K562 (cell line): ENCODE data around the gene UBE2J2. TPM values are rescaled to one million over a fixed set of nuclear protein-coding genes. Genes with fewer than 3 reads are reported as not detected.

Experiments used
- ATAC-seq: fragments of 200-7000 bp; cut with Tn5 transposase; 3 replicates; pipeline ENCODE4 v1.9.1; 2020; ENCODE audit warnings: moderate library complexity
- BruUV-seq: library from RNA; stranded (reverse); fragments of 400-500 nt; replicated peaks from 2 replicates; lab custom pipeline; 2021; lab: Mats Ljungman, UMichigan
- CTCF ChIA-PET: fragments of 300-600 bp; formaldehyde crosslinking; extraction: SDS; loops from one replicate; lab custom pipeline; 2021; ENCODE audit warnings: low intra/inter-chr PET ratio; lab: Yijun Ruan, JAX
- POLR2A ChIA-PET: fragments of 300-600, 350-650 bp; sonication (Branson Sonifier 250); formaldehyde crosslinking; extraction: SDS; loops from one replicate; lab custom pipeline; 2021; ENCODE audit warnings: antibody characterized with exemption, inconsistent platforms; lab: Yijun Ruan, JAX
- DNase-seq, 4 experiments: peaks; one replicate each; pipeline versions ENCODE4 v3.0.0 to v3.0.0-alpha.2; 2011 to 2018; ENCODE audit warnings: low spot score in 3 of 4, mixed read lengths in 3 of 4; ENCODE audit errors: extremely low read depth in 1 of 4
- FAIRE-seq: peaks from 2 replicates; lab custom pipeline; 2011; peaks lifted over from hg19 to GRCh38; lab: Jason Lieb, UNC
- H2AFZ ChIP-seq: 2 replicates; pipeline ENCODE4 v1.6.0; 2011; ENCODE audit warnings: low read depth, low read length, control low read depth, inconsistent platforms
- H3K27ac ChIP-seq: fragments of 200-600 bp; 3 replicates; pipeline ENCODE4 v1.8.0; 2011; ENCODE audit warnings: low read depth, mild to moderate bottlenecking, control low read depth, inconsistent platforms, low read length, moderate library complexity, mixed read lengths; ENCODE audit errors: extremely low read depth
- H3K27me3 ChIP-seq, 2 experiments: fragments of 300-600 bp in 1 of 2; 2 replicates in 1 of 2; 3 replicates in 1 of 2; pipeline versions ENCODE4 v1.6.0 to v1.8.0; 2011; ENCODE audit warnings: inconsistent platforms in 2 of 2, low read length in 2 of 2, mild to moderate bottlenecking in 1 of 2, mixed read lengths in 1 of 2, moderate library complexity in 1 of 2; ENCODE audit not compliant: control insufficient read depth in 2 of 2, insufficient read depth in 2 of 2
- H3K36me3 ChIP-seq: fragments of 300-600 bp; 3 replicates; pipeline ENCODE4 v1.8.0; 2011; ENCODE audit warnings: mild to moderate bottlenecking, low read length, inconsistent platforms; ENCODE audit not compliant: control insufficient read depth, insufficient read depth
- H3K4me1 ChIP-seq, 2 experiments: fragments of 200-600 bp in 1 of 2; replicated peaks in 1 of 2; 2 replicates in 1 of 2; 3 replicates in 1 of 2; pipeline versions ENCODE4 v1.5.1 to v1.8.0; 2011; ENCODE audit warnings: inconsistent platforms in 2 of 2, low read length in 2 of 2, mild to moderate bottlenecking in 1 of 2, mixed read lengths in 1 of 2, moderate library complexity in 1 of 2; ENCODE audit not compliant: control insufficient read depth in 2 of 2, insufficient read depth in 2 of 2
- H3K4me2 ChIP-seq: 2 replicates; pipeline ENCODE4 v1.6.1; 2011; ENCODE audit warnings: low read length, control low read depth, inconsistent platforms, mixed read lengths; ENCODE audit not compliant: insufficient read depth
- H3K4me3 ChIP-seq: fragments of 200-600 bp; sonication (generic), shearing (Covaris generic); 2 replicates; pipeline ENCODE4 v1.5.1; 2016; ENCODE audit warnings: control low read depth, inconsistent platforms
- H3K79me2 ChIP-seq: fragments of 200-600 bp; 3 replicates; pipeline ENCODE4 v1.8.0; 2011; ENCODE audit warnings: low read length, inconsistent platforms; ENCODE audit not compliant: control insufficient read depth, insufficient read depth
- H3K9ac ChIP-seq, 2 experiments: 2 replicates each; pipeline versions ENCODE4 v1.6.0 to v1.6.1; 2011; ENCODE audit warnings: low read depth in 2 of 2, low read length in 2 of 2, control low read depth in 1 of 2, inconsistent platforms in 1 of 2, mild to moderate bottlenecking in 1 of 2, mixed read lengths in 1 of 2; ENCODE audit not compliant: insufficient read depth in 1 of 2
- H3K9me1 ChIP-seq: one replicate; pipeline ENCODE4 v1.6.0; 2011; ENCODE audit warnings: inconsistent platforms, mild to moderate bottlenecking, low read length, moderate library complexity; ENCODE audit not compliant: control insufficient read depth, insufficient read depth
- H3K9me3 ChIP-seq: replicated peaks from 2 replicates; pipeline ENCODE4 v1.5.1; 2011; ENCODE audit warnings: low read depth, low read length, inconsistent platforms; ENCODE audit not compliant: control insufficient read depth, insufficient read depth
- H4K20me1 ChIP-seq: replicated peaks from 2 replicates; pipeline ENCODE4 v1.6.1; 2011; ENCODE audit warnings: low read length, inconsistent platforms, mixed read lengths; ENCODE audit not compliant: control insufficient read depth, insufficient read depth
- ERF ChIP-seq: fragments of 450-650 bp; formaldehyde crosslinking; IDR thresholded peaks from 2 replicates; pipeline ENCODE4 v1.4.0; 2020; ENCODE audit warnings: mild to moderate bottlenecking, mixed read lengths
- FUS ChIP-seq: fragments of 200-400 bp; formaldehyde crosslinking; optimal IDR thresholded peaks from 2 replicates; pipeline ENCODE3; 2017; ENCODE audit warnings: low read depth, low read length
- HNRNPL ChIP-seq: fragments of 200-400 bp; formaldehyde crosslinking; IDR thresholded peaks from 2 replicates; pipeline ENCODE4 v1.6.1; 2017; ENCODE audit warnings: low read depth, mild to moderate bottlenecking, low read length
- MTA3 ChIP-seq: fragments of 450-650 bp; formaldehyde crosslinking; IDR thresholded peaks from 2 replicates; pipeline ENCODE4 v1.6.1; 2017; ENCODE audit warnings: mild to moderate bottlenecking, borderline replicate concordance
- WGBS: fragments of 100-300 bp; shearing (Covaris generic); methylation state at CpG from one replicate; pipeline ENCODE4 v1.1.6; 2016; ENCODE audit warnings: low coverage, mixed read lengths; ENCODE audit not compliant: insufficient coverage; ENCODE audit errors: missing lambda C conversion rate; 5-methylcytosine and 5-hydroxymethylcytosine counted together
- in situ Hi-C: fragments of 300-500 bp; cut with MboI; formaldehyde crosslinking; loops from 4 replicates; pipeline ENCODE4 v1.15.0; 2018; ENCODE audit warnings: inconsistent platforms, mixed read lengths
- intact Hi-C: fragments of 100-400 bp; cut with micrococcal nuclease; formaldehyde crosslinking; loops from 2 replicates; pipeline ENCODE4 v1.14.2; 2022
- polyA plus RNA-seq, 8 experiments: library from polyadenylated mRNA; depleted of rRNA in 4 of 8; stranded (reverse) in 5 of 8; unstranded in 3 of 8; fragments of >200 nt; fragmentation: Nextera tagmentation in 2 of 8; fragmentation: Illumina TruSeq in 1 of 8; extraction: Ambion mirVana in 2 of 8; extraction: Trizol in 1 of 8; gene quantifications; 2 replicates each; pipeline versions ENCODE4 v1.2.1 to v1.2.3, GENCODE V29; 2011 to 2014; ENCODE audit warnings: inconsistent platforms in 1 of 8, missing spikeins in 1 of 8
- total RNA-seq, 7 experiments: library from RNA; depleted of rRNA in 6 of 7; stranded (reverse); fragments of >200 nt in 6 of 7; fragmentation: Illumina TruSeq in 2 of 7; extraction: Trizol in 2 of 7; gene quantifications; 2 replicates each; pipeline versions ENCODE4 v1.2.1 to v1.2.3, GENCODE V29; 2011 to 2021; ENCODE audit warnings: low replicate concordance in 1 of 7
- TF ChIP-seq, protein P1 (sequence below), 2 experiments: fragments of 450-650 bp; formaldehyde crosslinking in 1 of 2; IDR thresholded peaks; 2 replicates each; pipeline versions ENCODE4 v1.4.0 to v1.6.1; 2014 to 2020; ENCODE audit warnings: mild to moderate bottlenecking in 2 of 2, borderline replicate concordance in 1 of 2, low read depth in 1 of 2
- TF ChIP-seq, protein P2 (sequence below): sonication (generic); formaldehyde crosslinking; IDR thresholded peaks from 2 replicates; pipeline ENCODE4 v1.8.1; 2023; ENCODE audit warnings: mild to moderate bottlenecking, missing genetic modification reagents

Gene UBE2J2
- total and polyA plus RNA-seq, 9 of the 15 experiments (the other 6 are each of a cell fraction or from before 2014, with no cell fraction given) = 0.93 to 112 (median 75.5) TPM

DNA sequence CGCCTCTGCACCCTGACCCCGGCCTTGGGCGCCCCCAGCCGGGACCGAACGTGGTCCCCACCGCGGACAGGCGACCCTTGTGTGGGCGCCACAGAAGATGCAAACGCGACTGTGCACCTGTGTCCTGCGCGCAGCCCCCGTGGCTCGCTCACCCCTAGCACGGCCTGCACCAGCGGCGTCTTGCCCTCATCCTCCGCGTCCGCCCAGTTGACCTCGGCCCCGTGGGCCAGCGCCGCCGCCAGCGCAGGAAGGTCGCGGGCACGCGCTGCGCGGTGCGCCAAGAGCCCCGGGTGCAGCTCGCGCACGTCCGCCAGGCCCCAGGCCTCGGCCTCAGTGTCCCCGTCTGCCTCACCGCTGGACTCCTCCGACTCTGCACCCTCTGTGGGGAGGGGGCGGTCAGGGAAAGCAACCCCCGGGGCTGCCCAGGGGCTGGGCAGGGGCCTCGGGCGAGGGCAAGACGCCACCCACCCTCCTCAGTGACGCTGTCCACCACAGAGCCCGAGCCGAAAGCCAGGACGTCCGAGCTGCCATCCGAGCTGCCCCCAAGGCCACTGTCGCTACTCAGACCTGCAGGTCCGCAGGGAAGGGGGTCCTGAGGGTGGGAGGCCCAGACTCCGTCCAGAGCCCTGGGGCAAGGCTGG lies 20.7 kb upstream of the UBE2J2 start:
- Histone ChIP-seq H3K9me1 (peaks cover 12% of the 10 kb centered on the region), H3K27me3 (peaks cover 0 to 3% of the 10 kb centered on the region in 2 experiments; a peak in 1 of 5 replicates), H3K9me3 (no peaks in the 10 kb centered on the region), H3K4me1 (peaks cover 5 to 79% of the 10 kb centered on the region in 2 experiments; a peak in 3 of 5 replicates), H3K36me3 (peaks cover 17% of the 10 kb centered on the region; the same call in 1 of the 3 replicates), H3K4me3 (peak overlapping the region; percentile 51; the same call in 1 of the 2 replicates), H3K27ac (no peak overlapping the region), H3K4me2 (peak overlapping the region; percentile 81; the same call in 1 of the 2 replicates), H4K20me1 (peaks cover 19% of the 10 kb centered on the region; the same call in 1 of the 2 replicates), H3K9ac (peak overlapping the region in 1 of 2 experiments; percentile 84; a peak in 2 of 4 replicates), H2AFZ (peak overlapping the region; percentile 67; the same call in 1 of the 2 replicates), H3K79me2 (no peaks in the 10 kb centered on the region)
- 71% methylated on average over 37 of the region's 58 CpGs for WGBS
- ATAC-seq (no peak), FAIRE-seq (no peak), DNase-seq (no peak)
- TF ChIP-seq MTA3 (no peak), FUS (peak; percentile 45), ERF (CRISPR knock-in tag) (peak; percentile 20; the same call in 1 of the 2 replicates), HNRNPL (peak; percentile 52; the same call in 1 of the 2 replicates)
- TF ChIP-seq, protein P1, sequence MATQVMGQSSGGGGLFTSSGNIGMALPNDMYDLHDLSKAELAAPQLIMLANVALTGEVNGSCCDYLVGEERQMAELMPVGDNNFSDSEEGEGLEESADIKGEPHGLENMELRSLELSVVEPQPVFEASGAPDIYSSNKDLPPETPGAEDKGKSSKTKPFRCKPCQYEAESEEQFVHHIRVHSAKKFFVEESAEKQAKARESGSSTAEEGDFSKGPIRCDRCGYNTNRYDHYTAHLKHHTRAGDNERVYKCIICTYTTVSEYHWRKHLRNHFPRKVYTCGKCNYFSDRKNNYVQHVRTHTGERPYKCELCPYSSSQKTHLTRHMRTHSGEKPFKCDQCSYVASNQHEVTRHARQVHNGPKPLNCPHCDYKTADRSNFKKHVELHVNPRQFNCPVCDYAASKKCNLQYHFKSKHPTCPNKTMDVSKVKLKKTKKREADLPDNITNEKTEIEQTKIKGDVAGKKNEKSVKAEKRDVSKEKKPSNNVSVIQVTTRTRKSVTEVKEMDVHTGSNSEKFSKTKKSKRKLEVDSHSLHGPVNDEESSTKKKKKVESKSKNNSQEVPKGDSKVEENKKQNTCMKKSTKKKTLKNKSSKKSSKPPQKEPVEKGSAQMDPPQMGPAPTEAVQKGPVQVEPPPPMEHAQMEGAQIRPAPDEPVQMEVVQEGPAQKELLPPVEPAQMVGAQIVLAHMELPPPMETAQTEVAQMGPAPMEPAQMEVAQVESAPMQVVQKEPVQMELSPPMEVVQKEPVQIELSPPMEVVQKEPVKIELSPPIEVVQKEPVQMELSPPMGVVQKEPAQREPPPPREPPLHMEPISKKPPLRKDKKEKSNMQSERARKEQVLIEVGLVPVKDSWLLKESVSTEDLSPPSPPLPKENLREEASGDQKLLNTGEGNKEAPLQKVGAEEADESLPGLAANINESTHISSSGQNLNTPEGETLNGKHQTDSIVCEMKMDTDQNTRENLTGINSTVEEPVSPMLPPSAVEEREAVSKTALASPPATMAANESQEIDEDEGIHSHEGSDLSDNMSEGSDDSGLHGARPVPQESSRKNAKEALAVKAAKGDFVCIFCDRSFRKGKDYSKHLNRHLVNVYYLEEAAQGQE (IDR thresholded peaks at IDR 0.05; ENCODE audit: borderline replicate concordance) = no peak
- TF ChIP-seq, protein P1 (CRISPR knock-in tag; IDR thresholded peaks at IDR 0.05; ENCODE audit: low read depth) = 0 out of 2 replicates have a peak, but pooled peaks have one; percentile 47
- TF ChIP-seq, protein P2, sequence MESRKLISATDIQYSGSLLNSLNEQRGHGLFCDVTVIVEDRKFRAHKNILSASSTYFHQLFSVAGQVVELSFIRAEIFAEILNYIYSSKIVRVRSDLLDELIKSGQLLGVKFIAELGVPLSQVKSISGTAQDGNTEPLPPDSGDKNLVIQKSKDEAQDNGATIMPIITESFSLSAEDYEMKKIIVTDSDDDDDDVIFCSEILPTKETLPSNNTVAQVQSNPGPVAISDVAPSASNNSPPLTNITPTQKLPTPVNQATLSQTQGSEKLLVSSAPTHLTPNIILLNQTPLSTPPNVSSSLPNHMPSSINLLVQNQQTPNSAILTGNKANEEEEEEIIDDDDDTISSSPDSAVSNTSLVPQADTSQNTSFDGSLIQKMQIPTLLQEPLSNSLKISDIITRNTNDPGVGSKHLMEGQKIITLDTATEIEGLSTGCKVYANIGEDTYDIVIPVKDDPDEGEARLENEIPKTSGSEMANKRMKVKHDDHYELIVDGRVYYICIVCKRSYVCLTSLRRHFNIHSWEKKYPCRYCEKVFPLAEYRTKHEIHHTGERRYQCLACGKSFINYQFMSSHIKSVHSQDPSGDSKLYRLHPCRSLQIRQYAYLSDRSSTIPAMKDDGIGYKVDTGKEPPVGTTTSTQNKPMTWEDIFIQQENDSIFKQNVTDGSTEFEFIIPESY (CRISPR knock-in tag) = peak; percentile 82; the same call in 1 of the 2 replicates
- CTCF ChIA-PET = no interaction called here
- no TSS peak for BruUV-seq
- POLR2A ChIA-PET = interaction anchor here (1.2 kb wide), 1 partner anchor 11 kb away, joined by 3 read pairs; no protein-coding TSS in a partner anchor
- in situ Hi-C loops (no loop called here), intact Hi-C loops (loop anchor here (10.0 kb wide), 1 partner anchor 310 kb away; the partner anchor contains the start of gene PERM1)
